Suprapubic skin (tissue), 4 donors: ENCODE measurements around the gene AGMO.

Experiments
- POLR2A ChIP-seq, 2 donors: fragments of 450-650 bp; IDR thresholded peaks; one replicate each; pipeline ENCODE4 v1.6.1; 2017; ENCODE audit warnings: antibody characterized with exemption in 2 of 2, mild to moderate bottlenecking in 2 of 2, moderate library complexity in 2 of 2
- POLR2AphosphoS5 ChIP-seq, 3 donors: sonication (generic); formaldehyde crosslinking; IDR thresholded peaks; one replicate each; pipeline ENCODE4 v1.6.1; 2017; ENCODE audit warnings: antibody characterized with exemption in 3 of 3
- TF ChIP-seq, protein P1 (sequence below), 2 donors: fragments of 200-600 bp in 1 of 2; fragments of 450-650 bp in 1 of 2; sonication (generic) in 1 of 2; IDR thresholded peaks; one replicate each; pipeline ENCODE4 v1.5.1; 2016 to 2019; ENCODE audit warnings: antibody characterized with exemption in 2 of 2, mild to moderate bottlenecking in 1 of 2, moderate library complexity in 1 of 2

DNA sequence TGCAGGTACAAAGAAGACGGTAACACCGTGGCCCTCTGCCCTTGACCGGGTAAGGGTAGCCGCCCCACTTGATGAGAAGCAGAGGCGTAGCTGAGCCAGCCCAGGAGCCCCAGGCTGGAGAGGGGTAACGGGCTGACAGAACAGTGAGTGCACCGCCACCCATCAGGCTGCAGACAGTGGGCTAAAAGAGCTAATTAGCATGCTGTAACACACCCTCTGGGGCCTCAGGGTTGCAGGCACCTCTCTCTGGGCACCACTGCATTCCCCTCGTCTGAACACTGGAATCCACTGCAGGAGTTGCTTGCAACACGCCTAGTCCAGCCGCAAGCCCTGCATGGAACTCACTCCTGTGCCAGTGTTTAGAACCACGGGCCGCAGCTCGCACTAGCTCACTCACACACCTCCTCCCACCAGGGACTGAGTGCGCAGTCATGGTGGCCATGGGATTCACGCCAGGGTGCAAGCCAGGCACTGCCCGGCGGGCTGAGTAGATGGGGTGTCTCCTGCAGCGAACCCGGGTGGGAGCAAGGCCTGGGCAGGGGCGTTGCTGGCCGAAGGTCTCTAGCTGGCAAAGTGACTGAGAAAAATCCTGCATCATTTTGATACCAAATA, 36.1 kb downstream of the AGMO start:
- no peak for TF ChIP-seq POLR2A (IDR thresholded peaks at IDR 0.05)
- TF ChIP-seq, protein P1, sequence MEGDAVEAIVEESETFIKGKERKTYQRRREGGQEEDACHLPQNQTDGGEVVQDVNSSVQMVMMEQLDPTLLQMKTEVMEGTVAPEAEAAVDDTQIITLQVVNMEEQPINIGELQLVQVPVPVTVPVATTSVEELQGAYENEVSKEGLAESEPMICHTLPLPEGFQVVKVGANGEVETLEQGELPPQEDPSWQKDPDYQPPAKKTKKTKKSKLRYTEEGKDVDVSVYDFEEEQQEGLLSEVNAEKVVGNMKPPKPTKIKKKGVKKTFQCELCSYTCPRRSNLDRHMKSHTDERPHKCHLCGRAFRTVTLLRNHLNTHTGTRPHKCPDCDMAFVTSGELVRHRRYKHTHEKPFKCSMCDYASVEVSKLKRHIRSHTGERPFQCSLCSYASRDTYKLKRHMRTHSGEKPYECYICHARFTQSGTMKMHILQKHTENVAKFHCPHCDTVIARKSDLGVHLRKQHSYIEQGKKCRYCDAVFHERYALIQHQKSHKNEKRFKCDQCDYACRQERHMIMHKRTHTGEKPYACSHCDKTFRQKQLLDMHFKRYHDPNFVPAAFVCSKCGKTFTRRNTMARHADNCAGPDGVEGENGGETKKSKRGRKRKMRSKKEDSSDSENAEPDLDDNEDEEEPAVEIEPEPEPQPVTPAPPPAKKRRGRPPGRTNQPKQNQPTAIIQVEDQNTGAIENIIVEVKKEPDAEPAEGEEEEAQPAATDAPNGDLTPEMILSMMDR (IDR thresholded peaks at IDR 0.05) = no peak
- TF ChIP-seq POLR2AphosphoS5 (IDR thresholded peaks at IDR 0.05) = no peak
